IMR-90 (cell line): ENCODE data around the gene MYO5A. TPM values are rescaled to one million over a fixed set of nuclear protein-coding genes. Genes with fewer than 3 reads are reported as not detected.
A peak's percentile ranks its signal among the peaks of the same experiment; 100 is the strongest.
"Not testable (repeated sequence)": the region's sequence is repeated elsewhere in the genome, so short reads cannot be mapped to it uniquely, and the experiment has no call there.

Experiments
- ATAC-seq: fragments of 200-7000 bp; cut with Tn5 transposase; 2 replicates; pipeline ENCODE4 v1.9.1; 2020; ENCODE audit warnings: low read depth, mild to moderate bottlenecking, moderate library complexity
- BruUV-seq: library from RNA; stranded (reverse); fragments of 400-500 nt; replicated peaks from 2 replicates; lab custom pipeline; 2021; lab: Mats Ljungman, UMichigan
- CTCF ChIA-PET: fragments of 300-600 bp; formaldehyde crosslinking; extraction: SDS; loops from one replicate; lab custom pipeline; 2021; ENCODE audit warnings: antibody characterized with exemption; lab: Yijun Ruan, JAX
- POLR2A ChIA-PET: fragments of 300-600 bp; sonication (Branson Sonifier 250); formaldehyde crosslinking; loops from one replicate; lab custom pipeline; 2022; ENCODE audit warnings: antibody characterized with exemption; ENCODE audit not compliant: unreplicated experiment; lab: Charles Lee
- DNase-seq: peaks from one replicate; pipeline ENCODE4 v3.0.0; 2013
- H2AFZ ChIP-seq: replicated peaks from 2 replicates; pipeline ENCODE3; 2013; ENCODE audit warnings: low read length, mild to moderate bottlenecking; ENCODE audit not compliant: poor library complexity
- H2AK5ac ChIP-seq: 2 replicates; pipeline ENCODE4 v1.6.1; 2013; ENCODE audit warnings: low read depth, low read length, inconsistent platforms
- H2AK9ac ChIP-seq: replicated peaks from 2 replicates; pipeline ENCODE3; 2013; ENCODE audit warnings: mild to moderate bottlenecking, low read depth, low read length, moderate library complexity; ENCODE audit not compliant: poor library complexity
- H2BK120ac ChIP-seq: 2 replicates; pipeline ENCODE4 v1.6.1; 2013; ENCODE audit warnings: low read depth, low read length, inconsistent platforms
- H2BK15ac ChIP-seq: 3 replicates; pipeline ENCODE4 v1.6.1; 2013; ENCODE audit warnings: low read depth, low read length, inconsistent platforms
- H2BK20ac ChIP-seq: 2 replicates; pipeline ENCODE4 v1.6.1; 2013; ENCODE audit warnings: low read depth, mild to moderate bottlenecking, inconsistent platforms, low read length, moderate library complexity
- H2BK5ac ChIP-seq: 2 replicates; pipeline ENCODE4 v1.6.1; 2013; ENCODE audit warnings: mild to moderate bottlenecking, low read depth, low read length, inconsistent platforms; ENCODE audit not compliant: poor library complexity, severe bottlenecking
- H3K14ac ChIP-seq: replicated peaks from 2 replicates; pipeline ENCODE4 v1.6.1; 2013; ENCODE audit warnings: low read depth, low read length, inconsistent platforms
- H3K18ac ChIP-seq: 2 replicates; pipeline ENCODE4 v1.6.1; 2013; ENCODE audit warnings: low read depth, low read length, control low read depth
- H3K23ac ChIP-seq: 2 replicates; pipeline ENCODE4 v1.6.1; 2013; ENCODE audit warnings: low read depth, low read length, inconsistent platforms
- H3K27ac ChIP-seq: 2 replicates; pipeline ENCODE4 v1.5.1; 2013; ENCODE audit warnings: mild to moderate bottlenecking, control low read depth, low read length; ENCODE audit not compliant: insufficient read depth
- H3K27me3 ChIP-seq: 2 replicates; pipeline ENCODE4 v1.6.1; 2013; ENCODE audit warnings: low read length; ENCODE audit not compliant: control insufficient read depth, insufficient read depth
- H3K36me3 ChIP-seq: 2 replicates; pipeline ENCODE4 v1.6.1; 2013; ENCODE audit warnings: low read length, mixed read lengths; ENCODE audit not compliant: control insufficient read depth, insufficient read depth
- H3K4ac ChIP-seq: 2 replicates; pipeline ENCODE4 v1.6.1; 2013; ENCODE audit warnings: low read depth, low read length, inconsistent platforms
- H3K4me1 ChIP-seq: 2 replicates; pipeline ENCODE4 v1.6.1; 2013; ENCODE audit warnings: low read length, mixed read lengths; ENCODE audit not compliant: control insufficient read depth, insufficient read depth
- H3K4me2 ChIP-seq: 2 replicates; pipeline ENCODE4 v1.6.1; 2013; ENCODE audit warnings: low read depth, mild to moderate bottlenecking, control low read depth, low read length, moderate library complexity
- H3K4me3 ChIP-seq: 2 replicates; pipeline ENCODE4 v1.5.1; 2013; ENCODE audit warnings: low read depth, mild to moderate bottlenecking, control low read depth, low read length, moderate library complexity; ENCODE audit not compliant: insufficient read depth
- H3K56ac ChIP-seq: 2 replicates; pipeline ENCODE4 v1.6.1; 2013; ENCODE audit warnings: low read length, inconsistent platforms; ENCODE audit not compliant: insufficient read depth; ENCODE audit errors: extremely low read depth
- H3K79me1 ChIP-seq, 2 experiments: 2 replicates each; pipeline ENCODE4 v1.6.1; 2013; ENCODE audit warnings: low read length in 2 of 2, inconsistent platforms in 1 of 2, low read depth in 1 of 2
- H3K9ac ChIP-seq: 2 replicates; pipeline ENCODE4 v1.6.1; 2013; ENCODE audit warnings: low read depth, low read length, control low read depth
- H3K9me1 ChIP-seq: 2 replicates; pipeline ENCODE4 v1.6.1; 2013; ENCODE audit warnings: low read length, inconsistent platforms; ENCODE audit not compliant: insufficient read depth
- H3K9me3 ChIP-seq: 2 replicates; pipeline ENCODE4 v1.6.1; 2013; ENCODE audit warnings: low read length; ENCODE audit not compliant: control insufficient read depth, insufficient read depth
- H4K20me1 ChIP-seq: 2 replicates; pipeline ENCODE4 v1.6.1; 2013; ENCODE audit warnings: low read length, inconsistent platforms; ENCODE audit not compliant: insufficient read depth
- H4K5ac ChIP-seq: 2 replicates; pipeline ENCODE4 v1.6.1; 2013; ENCODE audit warnings: mild to moderate bottlenecking, low read depth, low read length, control low read depth
- H4K8ac ChIP-seq, 2 experiments: 2 replicates each; pipeline ENCODE4 v1.6.1; 2013; ENCODE audit warnings: low read depth in 2 of 2, low read length in 2 of 2, control low read depth in 1 of 2, inconsistent platforms in 1 of 2
- H4K91ac ChIP-seq: 2 replicates; pipeline ENCODE4 v1.6.1; 2013; ENCODE audit warnings: low read depth, low read length, inconsistent platforms; ENCODE audit not compliant: insufficient read depth
- CEBPB ChIP-seq: IDR thresholded peaks from 2 replicates; pipeline ENCODE4 v1.6.1; 2012; ENCODE audit warnings: low read depth, low read length, improper control_type of control experiment
- WGBS, 2 experiments: methylation state at CpG; one replicate each; pipeline versions ENCODE4 v1.1.5 to v1.1.7; 2013; ENCODE audit warnings: missing lambda C conversion rate in 2 of 2; ENCODE audit not compliant: insufficient read length in 1 of 2; ENCODE audit errors: extremely low coverage in 2 of 2; 5-methylcytosine and 5-hydroxymethylcytosine counted together
- dilution Hi-C: fragments of 300-500 bp; cut with HindIII; formaldehyde crosslinking; loops from one replicate; pipeline ENCODE4 v1.14.3; 2018; ENCODE audit warnings: low sequenced_read_pairs; ENCODE audit not compliant: unreplicated experiment
- in situ Hi-C: fragments of 300-500 bp; cut with MboI; formaldehyde crosslinking; loops from 3 replicates; pipeline ENCODE4 v1.14.3; 2019; ENCODE audit warnings: low sequenced_read_pairs, inconsistent platforms, mixed read lengths
- intact Hi-C: fragments of 100-400 bp; cut with micrococcal nuclease; formaldehyde crosslinking; loops from 2 replicates; pipeline ENCODE4 v1.10.0; 2022
- polyA plus RNA-seq, 3 experiments: library from polyadenylated mRNA; depleted of rRNA; stranded (reverse); fragments of >200 nt; gene quantifications; 2 replicates each; pipeline ENCODE4 v1.2.3, GENCODE V29; 2012; ENCODE audit warnings: low replicate concordance in 1 of 3
- total RNA-seq: library from RNA; depleted of rRNA; stranded (reverse); fragments of >200 nt; gene quantifications from 2 replicates; pipeline ENCODE4 v1.2.3, GENCODE V29; 2012

MYO5A gene
- total and polyA plus RNA-seq, 2 of the 4 experiments (the other 2 are of a cell fraction), result 19.4 to 69.2 TPM

DNA sequence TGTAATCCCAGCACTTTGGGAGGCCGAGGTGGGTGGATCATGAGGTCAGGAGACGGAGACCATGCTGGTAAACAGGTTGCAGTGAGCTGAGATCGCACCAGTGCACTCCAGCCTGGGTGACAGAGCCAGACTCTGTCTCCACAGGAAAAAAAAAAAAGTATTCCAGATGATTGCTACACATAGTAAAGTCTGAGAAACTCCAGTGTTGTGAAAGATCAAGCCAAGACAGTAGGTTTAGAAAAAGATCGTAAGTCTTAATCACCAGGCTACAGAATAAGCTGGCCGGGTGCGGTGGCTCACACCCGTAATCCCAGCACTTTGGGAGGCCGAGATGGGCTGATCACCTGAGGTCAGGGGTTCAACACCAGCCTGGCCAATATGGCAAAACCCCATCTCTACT lies 15.8 kb downstream of the MYO5A start:
- H3K27me3 ChIP-seq, H3K4me1 ChIP-seq, H2AK9ac ChIP-seq, H3K9me3 ChIP-seq, H2BK20ac ChIP-seq, H3K36me3 ChIP-seq, H4K5ac ChIP-seq, H3K18ac ChIP-seq, H3K23ac ChIP-seq, H3K4me3 ChIP-seq, H3K9ac ChIP-seq, H3K14ac ChIP-seq, H3K56ac ChIP-seq, H2BK5ac ChIP-seq, H2BK120ac ChIP-seq, CTCF ChIA-PET, BruUV-seq, DNase-seq, H2AFZ ChIP-seq, H3K4ac ChIP-seq, H3K4me2 ChIP-seq, ATAC-seq, H4K91ac ChIP-seq, H4K8ac ChIP-seq, in situ Hi-C loops, dilution Hi-C loops, H3K27ac ChIP-seq, H2AK5ac ChIP-seq, H3K9me1 ChIP-seq, H2BK15ac ChIP-seq: not testable (repeated sequence)
- intact Hi-C loops, result loop anchor here (10.0 kb wide), 1 partner anchor 48 kb away; no protein-coding TSS in a partner anchor
- peak; percentile 29; the same call in 1 of the 2 replicates for TF ChIP-seq CEBPB
- H3K79me1 ChIP-seq, result peaks cover 20 to 41% of the 10 kb centered on the region in 2 experiments
- WGBS, 2 experiments, result 81% methylated on average over 3 of the region's 8 CpGs; no CpG with 5 or more reads in 1 of the 2 experiments
- H4K20me1 ChIP-seq, result peaks cover 22% of the 10 kb centered on the region; the same call in 1 of the 2 replicates
- POLR2A ChIA-PET, result interaction anchor here (0.7 kb wide), 1 partner anchor 496 kb away, joined by 19 read pairs; no protein-coding TSS in a partner anchor
